ENCODE data around the gene ARMH3.

The ARMH3 gene

DNA sequence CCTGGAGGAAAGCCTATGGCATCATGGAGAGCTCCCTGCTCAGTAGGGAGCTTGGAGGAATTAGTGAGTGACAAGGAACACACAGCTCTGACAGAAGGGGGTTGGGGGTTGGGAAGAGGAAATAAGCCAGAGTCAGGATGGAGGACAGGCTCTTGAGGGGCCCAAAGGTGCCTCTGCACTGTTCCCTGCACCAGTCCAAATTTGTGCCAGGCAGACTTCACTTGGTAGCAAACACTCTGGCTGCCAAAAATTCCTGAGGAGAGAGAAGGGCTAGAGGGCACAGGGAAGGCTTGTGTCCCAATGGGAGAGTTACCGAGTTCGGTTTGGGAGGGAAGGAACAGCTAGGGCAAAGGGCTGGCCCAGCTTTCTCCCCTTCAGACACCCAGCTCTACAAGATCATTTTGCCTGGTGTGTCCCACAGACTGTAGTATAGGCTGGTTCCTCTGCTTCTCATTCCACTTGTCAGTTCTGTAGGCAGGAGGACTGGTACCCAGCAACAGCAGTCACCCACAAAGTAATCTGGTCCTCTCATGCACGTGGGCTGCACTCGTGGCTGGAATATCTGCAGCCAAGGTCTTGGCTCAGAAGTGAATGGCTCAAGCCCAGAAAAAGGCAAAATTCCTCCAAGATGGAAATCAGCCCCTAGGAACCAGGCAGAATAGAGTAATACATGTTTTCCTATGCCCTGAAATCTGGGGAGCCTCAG, 204.4 kb downstream of the ARMH3 start:
- DNase-seq (ENCODE audit: low spot score), result no peak

- no peak for DNase-seq (ENCODE audit: low spot score)
Measured at GRCh38 chr10:101850749-101851148, 205.2 kb downstream of the ARMH3 start.

DNA sequence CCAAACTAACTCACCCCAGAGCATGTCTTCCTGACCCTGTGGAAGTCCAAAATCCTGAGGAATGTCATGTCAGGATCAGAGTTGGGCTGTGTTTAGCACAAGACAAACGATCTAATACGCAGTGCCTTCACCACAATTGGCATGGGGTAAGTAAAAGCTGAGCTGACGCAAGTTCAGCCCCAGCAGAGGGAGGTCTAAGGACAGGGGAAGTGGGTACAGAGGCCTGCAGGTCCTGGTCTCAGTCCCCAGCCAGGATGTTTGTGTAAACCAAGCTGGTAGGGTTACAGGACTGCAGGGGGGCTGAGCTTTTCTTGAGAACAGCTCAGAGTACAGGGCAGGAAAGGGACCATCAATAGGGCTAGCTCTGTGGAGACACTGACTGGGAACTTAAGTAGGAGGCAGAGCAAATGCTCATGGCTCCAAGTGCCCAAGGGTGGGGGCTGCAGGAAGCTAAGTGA, 207.1 kb downstream of the ARMH3 start:
- DNase-seq (ENCODE audit: low spot score), result no peak

GRCh38 chr10:101848408-101848807, 207.6 kb downstream of the ARMH3 start:
- DNase-seq (ENCODE audit: low spot score), result no peak

DNA sequence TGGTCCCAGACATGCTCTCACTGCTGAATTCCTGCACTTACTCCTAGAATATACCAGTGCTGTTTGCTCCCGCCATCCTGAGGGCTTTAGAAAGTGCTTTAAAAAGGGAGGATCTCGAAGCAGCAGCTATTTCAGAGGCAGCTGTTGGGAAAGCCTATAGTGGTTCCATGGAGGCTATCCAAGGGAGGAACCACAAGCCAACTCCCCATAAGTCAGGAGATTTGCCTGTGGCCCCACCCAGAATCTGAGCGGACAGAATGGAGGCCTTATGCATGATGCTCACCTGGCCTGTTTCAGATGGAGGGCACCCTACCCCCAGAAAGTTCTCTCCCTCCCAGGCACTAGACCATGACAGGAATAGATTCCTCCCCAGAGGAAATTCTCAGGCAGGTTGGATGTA, 210.1 kb downstream of the ARMH3 start:
- DNase-seq (ENCODE audit: low spot score), result no peak

DNA sequence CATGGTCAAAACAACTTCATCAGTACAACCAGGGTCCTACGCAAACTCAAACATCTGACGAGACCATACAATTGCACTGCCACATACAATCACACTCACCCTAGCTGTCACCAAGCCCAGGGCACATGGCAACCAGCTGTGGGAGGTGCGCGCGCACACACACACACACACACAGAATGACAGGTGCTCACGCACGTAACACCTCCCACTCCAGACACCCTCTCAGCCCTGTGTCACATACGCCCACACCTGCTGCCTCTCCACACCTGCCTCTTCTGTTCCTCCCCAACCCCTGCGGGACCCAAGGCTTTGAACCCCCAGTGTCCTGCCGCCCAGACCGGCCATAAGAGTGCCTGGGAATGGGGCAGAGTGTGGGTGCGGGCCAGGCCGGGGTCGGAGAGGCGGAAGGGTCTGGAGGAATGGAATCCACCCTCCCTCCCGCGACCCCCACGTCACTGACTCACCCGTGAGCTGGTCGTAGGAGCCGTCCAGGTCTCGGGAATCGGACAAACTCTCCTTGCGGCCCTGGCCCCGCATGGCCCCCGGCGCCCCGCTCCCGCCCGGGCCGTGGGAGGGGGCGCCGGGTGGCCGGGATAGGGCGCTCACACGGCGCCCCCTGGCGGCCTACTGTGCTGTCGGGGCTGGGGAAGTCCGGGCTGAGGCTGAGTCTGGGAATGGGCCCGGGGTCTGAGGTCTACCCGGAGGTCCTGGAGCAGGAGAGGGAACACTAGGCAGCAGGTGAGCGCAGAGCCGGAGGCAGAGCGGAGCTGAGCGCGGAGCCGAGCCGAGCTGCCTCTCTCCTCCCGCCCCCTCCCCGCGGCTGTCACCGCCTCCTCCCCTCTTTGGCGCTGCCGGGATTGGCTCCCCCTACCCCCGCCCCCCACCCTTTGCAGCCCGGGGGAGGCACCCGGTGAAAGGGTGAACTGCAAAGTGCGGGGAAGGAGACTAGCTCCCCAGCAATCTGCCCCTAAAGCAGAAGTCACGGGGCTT, 212.6 kb downstream of the ARMH3 start, which contains the start of gene KCNIP2:
Gene KCNIP2, minus strand, starts transcription at position 769 of the 990 bp plus-strand sequence. Its CDS starts 232 bp downstream, at position 537.
- DNase-seq (ENCODE audit: low spot score), result no peak

DNA sequence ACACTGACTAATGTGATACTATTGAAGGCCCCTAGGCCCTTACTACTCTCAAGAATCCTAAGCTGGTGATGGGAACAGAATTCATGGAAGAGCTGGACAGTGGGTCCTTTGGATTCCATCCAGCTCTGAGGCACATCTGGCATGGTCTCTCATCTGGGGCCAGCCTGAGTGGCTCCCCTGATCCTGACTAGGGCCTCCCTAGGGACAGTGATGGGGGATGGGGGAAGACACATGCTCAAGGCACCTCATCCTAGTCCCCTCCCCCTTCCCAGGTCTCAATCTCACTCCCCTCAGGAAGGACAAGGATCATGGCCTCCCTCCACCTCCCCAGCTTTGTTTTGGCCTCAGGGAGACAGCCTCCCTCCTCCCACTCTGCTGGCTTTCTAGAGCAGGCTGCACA, 214.1 kb downstream of the ARMH3 start:
- no peak for DNase-seq (ENCODE audit: low spot score)

GRCh38 chr10:101840741-101841453, 215.1 kb downstream of the ARMH3 start:
- peak; percentile 86 for DNase-seq (ENCODE audit: low spot score)

- no peak for DNase-seq (ENCODE audit: low spot score)
Measured at GRCh38 chr10:101840102-101840684, 215.8 kb downstream of the ARMH3 start.

DNA sequence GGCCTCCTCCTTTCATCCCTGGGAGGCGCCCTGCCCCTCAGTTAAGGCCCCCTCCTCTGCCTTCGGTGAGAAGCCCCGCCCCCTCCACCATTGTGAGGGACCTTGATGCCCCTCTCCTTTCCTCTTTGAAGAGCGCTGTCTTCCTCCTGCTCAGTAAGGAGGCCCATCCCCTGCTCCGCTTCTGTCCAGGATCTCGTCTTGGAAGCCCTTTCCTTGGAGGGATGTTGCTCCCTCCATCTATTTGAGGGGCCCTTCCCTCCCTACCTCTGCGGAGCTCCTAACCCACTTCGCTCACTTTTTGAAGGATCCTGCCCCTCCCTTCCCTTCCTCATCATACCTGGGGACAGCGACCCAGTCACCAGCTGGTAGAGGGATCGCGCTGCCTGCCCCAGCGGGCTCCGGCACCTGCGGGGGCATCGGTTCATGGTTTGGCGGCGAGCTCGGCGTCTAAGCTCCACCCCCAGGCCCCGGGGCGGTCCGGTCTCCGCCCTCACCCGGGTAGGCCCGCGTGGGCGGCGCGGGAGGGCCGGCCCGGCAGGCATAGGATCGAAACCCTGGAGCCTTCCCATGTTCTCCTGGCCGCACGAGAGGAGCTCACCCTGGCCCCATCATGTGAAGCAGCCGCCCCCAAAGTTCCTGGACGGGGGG, 216.4 kb downstream of the ARMH3 start:
- peak; percentile 55 for DNase-seq (ENCODE audit: low spot score)

DNA sequence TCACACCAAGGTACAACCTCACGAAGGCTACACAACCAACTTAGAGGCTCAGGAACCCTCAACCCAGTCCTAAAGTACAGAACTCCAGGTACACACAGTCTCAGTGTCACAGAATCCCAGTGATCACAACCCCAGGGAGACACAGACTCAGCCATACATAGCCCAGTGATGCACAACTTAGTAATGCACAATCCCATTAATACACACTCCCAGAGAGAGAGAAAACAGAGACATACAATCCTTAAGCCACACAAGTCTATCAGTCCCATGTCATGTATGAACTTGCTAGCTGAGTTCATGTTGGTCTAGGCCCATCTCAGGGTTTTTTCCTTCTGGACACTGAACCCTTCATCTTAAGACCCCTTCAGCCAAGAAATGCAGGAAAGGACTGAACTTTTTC, 217.0 kb downstream of the ARMH3 start:
- DNase-seq (ENCODE audit: low spot score), result no peak

GRCh38 chr10:101838416-101838970, 217.5 kb downstream of the ARMH3 start:
- DNase-seq (ENCODE audit: low spot score), result no peak

DNA sequence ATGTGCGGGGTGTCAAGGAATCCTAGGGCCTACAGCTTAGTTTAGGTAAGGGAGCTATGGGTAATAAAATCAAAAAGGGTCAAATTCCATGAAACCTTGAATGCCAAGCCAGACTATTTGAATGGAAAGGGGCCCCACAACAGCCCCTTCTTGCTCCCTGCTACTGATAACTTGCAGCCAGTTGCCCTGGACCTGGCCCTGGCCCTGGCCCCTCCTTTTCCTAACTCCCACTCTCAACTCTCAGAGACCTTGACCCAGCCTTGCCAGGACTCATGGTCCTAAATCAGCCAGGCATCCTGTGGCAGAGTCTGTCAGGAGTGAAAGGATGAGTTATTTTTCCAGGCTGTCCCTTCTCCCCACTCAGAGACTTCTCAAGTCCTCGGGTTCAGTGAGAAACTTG, 218.2 kb downstream of the ARMH3 start:
- DNase-seq (ENCODE audit: low spot score), result no peak

GRCh38 chr10:101835362-101835761, 220.6 kb downstream of the ARMH3 start:
- no peak for DNase-seq (ENCODE audit: low spot score)

- DNase-seq (ENCODE audit: low spot score), result no peak
Measured at GRCh38 chr10:101834341-101834740, 221.6 kb downstream of the ARMH3 start.

GRCh38 chr10:101833466-101833865, 222.5 kb downstream of the ARMH3 start:
- DNase-seq (ENCODE audit: low spot score), result no peak

DNA sequence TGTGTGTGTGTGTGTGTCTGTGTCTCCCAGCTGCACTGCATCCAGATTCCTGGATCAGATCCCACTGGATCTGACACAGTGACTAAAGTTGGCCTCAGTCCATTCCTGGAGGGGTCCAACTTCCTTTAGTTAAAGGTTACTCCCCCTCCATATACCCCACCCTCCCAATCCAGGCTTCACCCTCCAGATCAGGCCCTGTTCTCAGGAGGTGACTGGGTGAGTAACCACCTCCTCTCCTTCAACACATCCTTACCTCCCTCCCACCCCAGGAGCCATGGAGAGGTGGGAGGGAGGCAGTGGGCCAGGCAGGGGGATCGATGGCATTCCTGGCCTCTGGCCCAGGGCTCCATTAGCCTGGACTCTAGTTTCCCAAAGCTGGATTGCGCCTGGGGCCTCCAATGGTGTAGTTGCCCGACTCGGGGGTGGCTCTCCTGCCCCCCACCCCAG, 223.6 kb downstream of the ARMH3 start:
- no peak for DNase-seq (ENCODE audit: low spot score)

DNA sequence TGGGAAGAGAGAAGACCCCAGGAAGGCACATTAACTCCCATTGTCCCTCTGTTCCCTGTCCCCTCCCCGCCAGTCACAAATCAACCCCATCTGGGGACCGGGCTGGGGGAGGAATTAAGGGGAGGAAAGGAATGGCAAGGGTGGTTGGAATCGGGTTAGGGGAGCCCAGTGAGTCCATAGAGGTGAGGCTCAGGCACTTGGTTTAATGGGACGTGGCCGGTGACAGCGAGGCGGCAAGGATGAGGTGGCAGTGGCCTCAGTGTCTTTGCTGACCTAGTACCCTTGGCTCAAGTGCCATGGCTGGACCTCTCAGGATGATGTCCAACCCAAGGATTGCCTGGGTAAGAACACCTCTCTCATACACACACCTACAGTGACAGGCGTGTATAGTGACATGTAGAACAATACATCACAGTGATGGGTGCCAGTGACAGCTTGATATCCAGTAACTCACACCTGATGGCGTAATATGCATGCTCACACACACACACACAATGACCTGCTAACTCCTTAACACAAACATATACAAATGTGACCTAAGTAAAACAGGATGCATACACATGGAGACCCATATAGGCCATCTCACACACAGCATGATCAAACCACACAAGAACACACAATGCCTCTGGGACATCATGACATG, 224.7 kb downstream of the ARMH3 start:
- no peak for DNase-seq (ENCODE audit: low spot score)

- DNase-seq (ENCODE audit: low spot score), result peak; percentile 91
Measured at GRCh38 chr10:101830322-101831168, 225.4 kb downstream of the ARMH3 start.

Data from activated CD4-positive, alpha-beta T cell treated with anti-CD3 and anti-CD28 coated beads, Interleukin-2, Interleukin-4, amounts not matched to agents 100 ng/mL and 50 ng/mL, durations not matched to agents 16 hours and 8 hours (primary cell).